HG03439 (cell line): ENCODE data around the gene KDM8.

Experiments
- ATAC-seq: cut with Tn5 transposase; IDR thresholded peaks from one replicate; pipeline ENCODE4 v1.9.1; 2021; ENCODE audit warnings: mild to moderate bottlenecking, moderate library complexity; ENCODE audit not compliant: unreplicated experiment

KDM8 gene

GRCh38 chr16:27214084-27214961, 11.0 kb downstream of the KDM8 start:
- no peak for ATAC-seq

- no peak for ATAC-seq
Measured at GRCh38 chr16:27215660-27216059, 12.3 kb downstream of the KDM8 start.

DNA sequence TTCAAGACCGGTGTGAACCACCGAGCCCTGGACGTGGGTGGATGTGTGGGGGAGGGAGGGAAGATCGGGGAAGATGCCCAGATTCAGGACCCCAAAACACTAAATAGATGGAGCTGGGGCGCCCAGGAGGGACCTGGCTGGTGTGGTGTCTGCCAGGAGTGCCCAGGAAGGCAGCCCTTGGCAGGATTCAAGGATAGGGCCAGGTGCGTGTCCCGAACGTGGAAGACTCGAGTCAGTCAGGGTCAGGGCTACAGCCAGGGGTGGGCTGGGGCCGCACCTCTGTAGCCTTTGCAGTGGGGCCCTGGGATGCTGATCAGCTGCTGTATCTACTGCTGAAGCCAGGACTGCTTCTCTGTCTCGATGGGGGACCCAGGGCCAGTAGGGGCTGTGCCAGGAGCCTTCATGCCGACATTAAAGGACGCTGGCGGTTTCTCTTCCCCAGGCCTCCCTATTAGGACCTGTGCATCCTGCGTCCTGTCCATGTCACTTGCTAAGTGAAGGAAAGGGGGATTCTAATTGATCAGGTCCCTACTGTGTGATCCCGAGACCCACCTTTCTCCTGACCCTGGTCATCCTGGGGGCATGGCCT, 13.1 kb downstream of the KDM8 start:
- no peak for ATAC-seq

GRCh38 chr16:27217256-27217655, 13.9 kb downstream of the KDM8 start:
- no peak for ATAC-seq

DNA sequence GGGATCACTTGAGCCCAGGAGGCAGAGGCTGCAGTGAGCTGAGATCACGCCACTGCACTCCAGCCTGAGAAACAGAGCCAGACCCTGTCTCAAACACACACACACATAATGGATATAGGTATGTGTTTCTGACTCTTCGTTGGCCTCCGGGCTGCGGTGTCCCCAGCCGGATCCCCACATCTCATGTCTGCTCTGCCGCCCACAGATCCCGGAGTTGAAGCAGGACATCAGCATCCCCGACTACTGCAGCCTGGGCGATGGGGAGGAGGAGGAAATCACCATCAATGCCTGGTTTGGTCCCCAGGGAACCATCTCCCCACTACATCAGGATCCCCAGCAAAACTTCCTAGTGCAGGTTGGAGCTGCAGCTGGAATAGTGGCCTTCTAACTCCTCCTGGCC, 15.4 kb downstream of the KDM8 start:
- ATAC-seq = no peak

GRCh38 chr16:27219161-27219560, 15.8 kb downstream of the KDM8 start:
- no peak for ATAC-seq

DNA sequence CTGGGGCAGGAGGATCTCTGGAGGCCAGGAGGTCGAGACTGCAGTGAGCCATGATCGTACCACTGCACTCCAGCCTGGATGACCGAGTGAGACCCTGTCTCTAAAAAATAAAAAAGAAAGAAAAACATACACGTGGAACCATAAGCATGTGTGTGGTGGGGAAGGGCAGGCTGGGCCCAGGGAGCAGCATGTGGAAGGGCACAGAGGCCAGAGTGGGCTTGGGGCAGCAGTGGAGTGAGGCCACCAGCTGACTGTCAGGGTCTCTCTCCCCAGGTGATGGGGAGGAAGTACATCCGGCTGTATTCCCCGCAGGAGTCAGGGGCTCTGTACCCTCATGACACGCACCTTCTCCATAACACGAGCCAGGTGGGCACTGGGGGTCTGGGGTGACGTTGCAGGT, 16.8 kb downstream of the KDM8 start:
- ATAC-seq = no peak

- ATAC-seq = no peak
Measured at GRCh38 chr16:27220527-27220926, 17.2 kb downstream of the KDM8 start.

GRCh38 chr16:27220991-27221390, 17.7 kb downstream of the KDM8 start:
- ATAC-seq = no peak

DNA sequence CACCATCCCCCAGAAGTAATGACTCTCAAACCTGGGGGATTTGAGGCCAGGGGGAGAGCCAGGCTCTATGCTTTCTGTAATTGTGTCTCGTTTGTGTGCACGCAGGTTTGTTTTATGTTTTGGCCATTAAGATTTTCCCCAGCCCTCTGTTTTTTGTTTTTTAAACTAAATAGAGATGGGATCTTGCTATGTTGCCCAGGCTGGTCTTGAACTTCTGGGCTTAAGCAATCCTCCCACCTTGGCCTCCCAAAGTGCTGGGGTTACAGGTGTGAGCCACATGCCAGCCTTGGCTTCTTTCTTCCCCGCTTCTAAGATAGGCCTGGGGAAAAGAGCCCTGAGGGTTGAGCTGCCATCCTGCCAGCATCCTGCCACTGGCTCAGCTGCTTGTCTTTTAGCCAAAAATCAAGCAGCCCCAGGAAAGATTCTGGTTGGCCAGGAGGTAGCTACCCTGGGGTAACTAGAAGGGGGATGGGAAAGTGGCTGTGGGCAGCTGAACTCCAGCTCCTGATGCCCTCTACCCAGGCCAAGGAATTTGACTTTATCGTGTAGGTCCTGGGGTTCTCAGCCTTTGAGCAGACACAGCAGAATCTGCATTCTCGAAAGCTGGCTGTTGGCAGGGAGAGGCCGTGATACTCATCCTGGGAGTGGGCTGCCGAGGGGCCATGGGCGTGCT, 18.4 kb downstream of the KDM8 start:
- no peak for ATAC-seq

DNA sequence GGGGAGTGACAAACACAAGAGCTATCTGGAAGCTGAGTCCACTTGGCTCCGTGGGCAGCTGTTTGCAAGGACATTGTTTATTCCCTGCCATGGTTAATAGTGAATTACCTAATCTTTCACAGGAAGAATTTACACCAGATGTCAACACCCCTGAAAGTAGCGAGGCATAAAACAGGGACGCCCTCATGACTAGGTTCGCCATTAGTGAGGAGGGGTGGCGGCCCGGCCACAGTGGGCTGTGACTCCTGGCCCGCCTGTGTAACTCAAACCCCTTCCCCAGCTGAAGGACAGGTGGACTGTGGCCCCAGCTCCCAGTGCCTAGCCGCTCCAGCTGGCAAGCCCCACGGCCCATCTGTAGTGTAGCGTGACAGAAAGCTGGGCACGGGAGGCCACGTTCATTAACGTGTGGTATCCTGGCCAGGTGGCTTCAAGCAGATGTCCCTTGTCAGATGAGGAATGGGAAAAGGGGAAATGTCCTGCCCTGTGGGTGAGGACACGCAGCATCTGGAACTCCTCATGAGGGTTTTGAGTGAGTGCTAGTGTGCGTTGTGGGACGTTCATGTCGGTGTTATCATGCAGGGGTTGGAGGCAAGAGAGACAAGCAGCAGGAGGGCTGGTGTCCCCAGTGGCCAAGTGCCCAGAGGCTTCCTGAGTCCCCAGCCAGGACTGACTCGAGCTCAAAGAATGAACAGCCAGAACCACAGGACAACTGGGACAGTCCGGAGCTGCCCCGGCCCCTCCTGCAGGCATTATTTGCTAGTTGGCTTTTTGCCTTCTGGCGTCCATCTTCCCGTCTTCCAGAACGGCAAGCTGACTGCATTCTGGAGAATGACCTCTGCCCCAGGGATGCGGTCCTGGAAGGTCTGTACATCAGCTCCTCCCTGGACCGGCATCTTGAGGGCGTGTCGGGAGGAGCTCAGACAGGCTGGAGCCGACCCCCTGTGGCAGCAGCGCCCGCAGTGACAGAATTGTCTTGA, 19.2 kb downstream of the KDM8 start:
- no peak for ATAC-seq

GRCh38 chr16:27223226-27223610, 19.9 kb downstream of the KDM8 start:
- ATAC-seq = no peak

- ATAC-seq = no peak
Measured at GRCh38 chr16:27223701-27224100, 20.4 kb downstream of the KDM8 start.

DNA sequence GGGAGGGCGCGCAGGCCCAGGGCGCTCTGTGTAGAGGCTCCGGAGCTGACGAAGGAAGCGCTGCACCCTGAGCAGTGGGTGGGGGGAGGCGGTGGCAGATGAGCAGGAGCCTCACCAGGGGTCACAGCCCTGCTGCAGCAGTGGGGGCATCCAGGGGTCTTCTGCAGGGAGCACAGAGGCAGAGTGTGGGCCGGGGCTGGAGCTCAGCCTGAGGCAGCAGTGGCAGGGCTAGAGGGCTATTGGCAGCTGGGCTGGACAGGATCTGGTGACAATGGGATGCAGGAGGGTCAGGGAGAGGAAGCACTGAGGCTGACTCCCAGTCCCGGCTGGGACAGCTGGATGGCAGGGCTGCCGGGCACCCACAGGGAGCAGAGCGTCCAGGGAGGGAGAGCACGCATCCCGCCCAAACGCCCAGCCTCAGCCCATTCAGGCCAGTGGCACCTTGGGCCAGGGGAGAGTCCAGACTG, 21.0 kb downstream of the KDM8 start:
- no peak for ATAC-seq

GRCh38 chr16:27224741-27225300, 21.5 kb downstream of the KDM8 start:
- ATAC-seq = no peak

- no peak for ATAC-seq
Measured at GRCh38 chr16:27225536-27226360, 22.4 kb downstream of the KDM8 start.

- ATAC-seq = no peak
Measured at GRCh38 chr16:27226476-27226875, 23.1 kb downstream of the KDM8 start.

DNA sequence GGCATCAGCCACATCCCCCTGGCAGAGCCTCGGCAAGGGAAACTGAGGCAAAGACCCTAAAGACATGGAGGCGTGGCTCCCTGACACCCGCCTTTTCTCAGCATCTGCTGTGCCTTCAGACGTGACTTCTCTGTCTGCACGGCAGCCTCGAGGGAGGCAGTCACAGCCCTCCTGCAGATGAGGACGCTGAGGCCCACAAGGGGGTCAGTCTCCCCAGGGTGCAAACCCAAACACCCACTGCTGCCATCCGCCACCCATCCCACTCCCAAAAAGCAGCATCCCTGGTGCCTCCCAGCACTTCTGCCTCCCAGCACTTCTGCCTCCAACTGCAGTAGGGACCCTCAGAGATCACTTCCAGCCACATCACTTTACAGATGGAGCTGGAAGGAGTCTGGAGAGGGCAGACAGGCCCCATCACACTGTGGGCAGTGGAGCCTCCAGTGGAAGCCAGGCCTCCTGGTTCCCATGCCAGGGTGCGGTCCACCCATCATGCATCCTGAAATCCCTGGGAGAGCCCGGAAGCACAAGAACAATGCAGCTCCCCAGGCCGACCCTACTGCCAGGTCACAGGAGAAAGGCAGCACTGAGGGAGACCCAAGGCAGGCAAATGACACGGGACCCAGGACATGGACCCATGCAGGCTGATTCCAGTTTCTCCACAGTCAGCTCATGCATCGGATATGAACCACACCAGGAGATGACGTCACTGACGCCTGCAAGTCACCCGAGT, 23.8 kb downstream of the KDM8 start:
- no peak for ATAC-seq

GRCh38 chr16:27228045-27228444, 24.7 kb downstream of the KDM8 start:
- ATAC-seq = no peak
